ENCODE data around the gene SFXN3. TPM values are rescaled to one million over a fixed set of nuclear protein-coding genes. Genes with fewer than 3 reads are reported as not detected.
A peak's percentile ranks its signal among the peaks of the same experiment; 100 is the strongest.

SFXN3 gene
- total and polyA plus RNA-seq, 5 donors from 2014 or later = 17.7 to 70.4 (median 20.4) TPM

DNA sequence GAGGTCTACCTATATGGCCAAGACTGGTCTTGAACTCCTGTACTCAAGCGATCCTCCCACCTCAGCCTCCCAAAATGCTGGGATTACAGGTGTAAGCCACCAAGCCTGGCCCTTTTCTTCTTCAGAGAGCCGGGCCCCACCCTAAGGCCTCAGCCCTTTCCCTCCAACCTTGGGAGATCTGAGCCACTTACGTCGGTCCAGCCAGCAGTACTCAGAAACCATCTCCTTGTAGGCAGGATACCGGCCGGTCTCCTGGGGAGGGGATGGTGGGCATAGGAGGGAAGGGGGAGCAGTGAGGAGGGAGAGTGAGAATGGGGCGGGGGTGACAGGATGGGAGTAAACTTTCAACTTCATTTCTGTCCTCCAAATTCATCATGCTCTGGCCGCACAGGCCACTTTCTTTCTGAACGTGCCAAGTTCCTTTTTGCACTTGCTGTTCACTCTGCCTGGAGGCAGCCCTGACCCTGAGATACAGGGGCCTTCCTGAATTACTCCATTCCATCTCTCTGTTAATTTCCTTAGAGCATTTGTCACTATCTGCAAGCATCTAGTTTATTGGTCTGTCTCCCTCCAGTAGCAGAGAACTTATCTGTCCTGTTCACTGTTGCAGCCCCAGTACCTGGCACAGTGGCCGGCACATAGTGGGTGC is 10.5 kb upstream of the SFXN3 start:
- H3K27me3 Mint-ChIP-seq = peaks cover 42% of the 10 kb centered on the region

DNA sequence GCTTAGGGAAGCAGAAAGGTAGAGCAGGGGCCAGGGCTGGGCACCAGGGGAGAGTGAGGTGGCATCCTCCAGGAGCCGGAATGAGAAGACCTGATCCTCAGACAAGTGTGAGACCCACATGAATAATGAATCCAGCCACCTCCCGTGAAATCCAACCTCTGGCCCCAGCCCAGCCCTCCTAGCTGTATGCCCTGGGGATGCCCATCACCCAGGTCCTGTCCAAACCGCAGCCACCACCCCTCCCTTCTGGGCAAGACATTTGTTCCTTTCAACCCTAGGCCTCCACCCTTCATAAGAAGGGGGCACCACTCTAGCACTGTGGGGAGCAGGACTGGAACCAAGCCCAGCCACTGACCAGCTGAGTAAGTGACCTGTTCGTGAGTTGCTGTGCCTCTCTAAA is 9.8 kb upstream of the SFXN3 start:
- no peak overlapping the region for H3K4me3 ChIP-seq (ENCODE audit: low read depth, low read length)
- Mint-ChIP-seq H3K27ac (no peak overlapping the region), H3K4me1 (peaks cover 0 to 5% (median 0%) of the 10 kb centered on the region in 4 donors), H3K27me3 (peaks cover 37% of the 10 kb centered on the region), H3K9me3 (peaks cover 0 to 1% (median 0%) of the 10 kb centered on the region in 7 donors), H3K36me3 (no peaks in the 10 kb centered on the region), H3K4me3 (no peak overlapping the region)
- no peaks in the 10 kb centered on the region for H3K36me3 ChIP-seq (ENCODE audit: control insufficient read depth, insufficient read depth, low read length)
- no peak overlapping the region for H3K27ac ChIP-seq (ENCODE audit: insufficient read depth, low read length, poor library complexity, severe bottlenecking)
- peaks cover 13% of the 10 kb centered on the region for H3K27me3 ChIP-seq (ENCODE audit: control insufficient read depth, insufficient read depth, low read length)
- no peak for ATAC-seq (ENCODE audit: low read depth in 2 of 2)
- DNase-seq = no peak
- H3K9me3 ChIP-seq (ENCODE audit: control insufficient read depth in 2 of 2, low read length in 2 of 2) = no peaks in the 10 kb centered on the region
- H3K4me1 ChIP-seq (ENCODE audit: control insufficient read depth, insufficient read depth, low read length, poor library complexity, severe bottlenecking) = no peaks in the 10 kb centered on the region

More for the DNA sequence above, 10.5 kb upstream of the SFXN3 start:
- DNase-seq (no peak), ATAC-seq (ENCODE audit: low read depth in 2 of 2) (no peak)
- H3K36me3 Mint-ChIP-seq = no peaks in the 10 kb centered on the region
- Histone ChIP-seq H3K9me3 (ENCODE audit: control insufficient read depth in 2 of 2, low read length in 2 of 2) (no peaks in the 10 kb centered on the region), H3K4me3 (ENCODE audit: low read depth, low read length) (no peak overlapping the region), H3K27me3 (ENCODE audit: control insufficient read depth, insufficient read depth, low read length) (peaks cover 13% of the 10 kb centered on the region), H3K36me3 (ENCODE audit: control insufficient read depth, insufficient read depth, low read length) (no peaks in the 10 kb centered on the region), H3K27ac (ENCODE audit: insufficient read depth, low read length, poor library complexity, severe bottlenecking) (no peak overlapping the region), H3K4me1 (ENCODE audit: control insufficient read depth, insufficient read depth, low read length, poor library complexity, severe bottlenecking) (no peaks in the 10 kb centered on the region)
- H3K27ac Mint-ChIP-seq = no peak overlapping the region
- H3K4me3 Mint-ChIP-seq = no peak overlapping the region
- peaks cover 0 to 1% (median 0%) of the 10 kb centered on the region in 7 donors for H3K9me3 Mint-ChIP-seq
- peaks cover 0 to 5% (median 0%) of the 10 kb centered on the region in 4 donors for H3K4me1 Mint-ChIP-seq

DNA sequence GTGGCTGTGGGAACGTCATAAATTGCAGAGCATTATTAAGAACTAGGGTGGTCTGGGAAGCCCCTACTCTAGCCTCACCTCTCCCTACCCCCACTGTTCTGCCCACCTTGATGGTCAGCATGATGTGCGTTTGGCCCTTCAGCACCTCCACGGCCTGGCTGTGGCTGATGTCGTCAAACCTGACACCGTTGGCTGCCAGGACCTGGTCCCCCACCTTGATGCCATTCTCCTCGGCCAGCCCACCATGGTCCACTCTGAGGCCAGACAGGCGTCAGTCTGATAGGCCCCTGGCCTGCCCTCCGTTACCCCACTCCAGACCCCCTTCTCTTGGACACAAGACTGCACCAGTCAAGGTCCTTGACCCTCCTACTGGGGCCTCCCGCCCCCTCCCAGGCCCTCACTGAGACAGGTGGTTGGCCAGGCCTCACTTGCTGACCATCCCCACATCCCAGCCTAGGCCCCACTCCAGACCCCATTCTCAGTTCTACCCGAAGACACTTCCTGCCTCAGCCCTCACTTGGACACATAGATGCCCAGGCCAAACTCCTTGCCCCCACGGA is 9.3 kb upstream of the SFXN3 start:
- Histone ChIP-seq H3K4me3 (ENCODE audit: low read depth, low read length) (no peak overlapping the region), H3K36me3 (ENCODE audit: control insufficient read depth, insufficient read depth, low read length) (no peaks in the 10 kb centered on the region), H3K27ac (ENCODE audit: insufficient read depth, low read length, poor library complexity, severe bottlenecking) (no peak overlapping the region), H3K4me1 (ENCODE audit: control insufficient read depth, insufficient read depth, low read length, poor library complexity, severe bottlenecking) (no peaks in the 10 kb centered on the region), H3K27me3 (ENCODE audit: control insufficient read depth, insufficient read depth, low read length) (peaks cover 8% of the 10 kb centered on the region), H3K9me3 (ENCODE audit: control insufficient read depth in 2 of 2, low read length in 2 of 2) (no peaks in the 10 kb centered on the region)
- H3K27me3 Mint-ChIP-seq = peaks cover 32% of the 10 kb centered on the region
- no peak overlapping the region for H3K27ac Mint-ChIP-seq
- H3K4me1 Mint-ChIP-seq = peaks cover 0 to 5% (median 0%) of the 10 kb centered on the region in 4 donors
- ATAC-seq (ENCODE audit: low read depth in 2 of 2) (no peak), DNase-seq (no peak)
- H3K9me3 Mint-ChIP-seq = peaks cover 0 to 1% (median 0%) of the 10 kb centered on the region in 7 donors
- H3K4me3 Mint-ChIP-seq = no peak overlapping the region
- no peaks in the 10 kb centered on the region for H3K36me3 Mint-ChIP-seq

DNA sequence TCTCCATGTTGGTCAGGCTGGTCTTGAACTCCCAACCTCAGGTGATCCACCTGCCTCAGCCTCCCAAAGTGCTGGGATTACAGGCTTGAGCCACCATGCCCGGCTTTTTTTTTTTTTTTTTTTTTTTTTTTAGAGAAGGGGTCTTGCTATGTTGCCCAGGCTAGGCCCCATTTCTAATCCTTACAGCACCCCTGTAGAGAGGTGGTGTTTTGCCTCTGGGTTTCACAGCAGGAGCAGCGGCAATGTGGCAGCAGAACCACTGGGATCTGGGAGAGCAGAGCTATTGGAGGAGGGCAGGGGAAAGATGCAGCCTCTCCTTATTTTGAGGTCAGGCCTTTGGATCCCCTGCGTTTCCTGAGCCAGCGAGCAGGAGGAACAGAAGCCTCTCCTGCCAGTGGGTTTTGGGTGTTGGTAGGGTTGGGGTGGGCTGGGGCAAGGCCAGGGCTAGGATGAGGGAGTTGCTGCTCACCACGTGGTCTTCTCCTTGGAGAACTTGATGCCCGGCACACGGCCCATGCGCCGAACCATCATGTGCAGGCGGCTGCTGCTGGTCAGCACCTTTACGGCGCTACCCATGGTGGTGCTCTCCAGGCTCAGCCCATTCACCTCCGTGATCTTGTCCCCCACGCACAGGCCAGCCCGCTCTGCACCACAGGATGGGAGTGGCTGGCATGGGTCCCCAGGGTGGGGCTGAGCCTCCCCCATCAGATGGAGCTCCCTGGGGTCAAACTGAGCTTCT is 7.9 kb upstream of the SFXN3 start:
- Mint-ChIP-seq H3K4me1 (peaks cover 0 to 8% (median 2%) of the 10 kb centered on the region in 4 donors), H3K36me3 (no peaks in the 10 kb centered on the region), H3K27ac (no peak overlapping the region), H3K4me3 (no peak overlapping the region), H3K9me3 (peaks cover 0 to 1% (median 0%) of the 10 kb centered on the region in 7 donors), H3K27me3 (peaks cover 30% of the 10 kb centered on the region)
- no peaks in the 10 kb centered on the region for H3K9me3 ChIP-seq (ENCODE audit: control insufficient read depth in 2 of 2, low read length in 2 of 2)
- no peak overlapping the region for H3K4me3 ChIP-seq (ENCODE audit: low read depth, low read length)
- no peak overlapping the region for H3K27ac ChIP-seq (ENCODE audit: insufficient read depth, low read length, poor library complexity, severe bottlenecking)
- H3K27me3 ChIP-seq (ENCODE audit: control insufficient read depth, insufficient read depth, low read length) = peaks cover 2% of the 10 kb centered on the region
- no peak for DNase-seq
- ATAC-seq (ENCODE audit: low read depth in 2 of 2) = no peak
- H3K4me1 ChIP-seq (ENCODE audit: control insufficient read depth, insufficient read depth, low read length, poor library complexity, severe bottlenecking) = no peaks in the 10 kb centered on the region
- no peaks in the 10 kb centered on the region for H3K36me3 ChIP-seq (ENCODE audit: control insufficient read depth, insufficient read depth, low read length)

DNA sequence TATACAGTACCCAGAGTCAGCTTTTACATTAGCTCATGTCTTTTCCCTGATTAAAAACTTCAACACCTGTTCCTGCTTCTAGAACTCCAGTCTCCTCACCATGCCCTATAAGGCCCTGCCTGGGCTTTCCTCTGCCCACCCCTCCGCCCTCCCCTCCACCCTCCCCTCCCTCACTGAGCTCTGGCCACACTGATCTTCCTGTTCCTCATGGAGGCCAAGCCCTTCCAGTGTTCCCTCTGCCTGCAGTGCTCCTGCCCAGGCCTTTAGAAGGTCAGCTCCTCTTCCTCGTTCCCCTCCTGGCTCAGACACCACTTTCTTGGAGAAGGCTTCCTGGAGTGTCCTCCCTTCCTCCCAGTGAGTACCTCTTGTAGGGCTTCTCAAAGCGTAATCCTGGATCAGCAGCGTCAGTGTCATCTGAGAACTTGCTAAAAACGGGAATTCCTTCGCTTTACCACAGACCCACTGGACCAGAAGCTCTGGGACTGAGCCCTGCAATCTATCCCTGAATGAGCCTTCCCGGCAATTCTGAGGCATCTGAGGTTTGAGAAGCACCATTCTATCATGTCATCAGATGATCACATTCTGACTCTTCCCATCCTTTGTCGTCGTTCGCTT is 3.8 kb upstream of the SFXN3 start:
- H3K9me3 ChIP-seq (ENCODE audit: control insufficient read depth in 2 of 2, low read length in 2 of 2) = no peaks in the 10 kb centered on the region
- H3K27me3 ChIP-seq (ENCODE audit: control insufficient read depth, insufficient read depth, low read length) = no peaks in the 10 kb centered on the region
- ATAC-seq (ENCODE audit: low read depth in 2 of 2) (no peak), DNase-seq (no peak)
- Mint-ChIP-seq H3K4me3 (peak overlapping the region in 1 of 4 donors; percentile 3), H3K36me3 (no peaks in the 10 kb centered on the region), H3K27ac (no peak overlapping the region), H3K9me3 (no peaks in the 10 kb centered on the region), H3K27me3 (peaks cover 24% of the 10 kb centered on the region), H3K4me1 (peaks cover 0 to 14% (median 5%) of the 10 kb centered on the region in 4 donors)
- H3K36me3 ChIP-seq (ENCODE audit: control insufficient read depth, insufficient read depth, low read length) = no peaks in the 10 kb centered on the region
- H3K27ac ChIP-seq (ENCODE audit: insufficient read depth, low read length, poor library complexity, severe bottlenecking) = no peak overlapping the region
- H3K4me1 ChIP-seq (ENCODE audit: control insufficient read depth, insufficient read depth, low read length, poor library complexity, severe bottlenecking) = peaks cover 18% of the 10 kb centered on the region
- no peak overlapping the region for H3K4me3 ChIP-seq (ENCODE audit: low read depth, low read length)

DNA sequence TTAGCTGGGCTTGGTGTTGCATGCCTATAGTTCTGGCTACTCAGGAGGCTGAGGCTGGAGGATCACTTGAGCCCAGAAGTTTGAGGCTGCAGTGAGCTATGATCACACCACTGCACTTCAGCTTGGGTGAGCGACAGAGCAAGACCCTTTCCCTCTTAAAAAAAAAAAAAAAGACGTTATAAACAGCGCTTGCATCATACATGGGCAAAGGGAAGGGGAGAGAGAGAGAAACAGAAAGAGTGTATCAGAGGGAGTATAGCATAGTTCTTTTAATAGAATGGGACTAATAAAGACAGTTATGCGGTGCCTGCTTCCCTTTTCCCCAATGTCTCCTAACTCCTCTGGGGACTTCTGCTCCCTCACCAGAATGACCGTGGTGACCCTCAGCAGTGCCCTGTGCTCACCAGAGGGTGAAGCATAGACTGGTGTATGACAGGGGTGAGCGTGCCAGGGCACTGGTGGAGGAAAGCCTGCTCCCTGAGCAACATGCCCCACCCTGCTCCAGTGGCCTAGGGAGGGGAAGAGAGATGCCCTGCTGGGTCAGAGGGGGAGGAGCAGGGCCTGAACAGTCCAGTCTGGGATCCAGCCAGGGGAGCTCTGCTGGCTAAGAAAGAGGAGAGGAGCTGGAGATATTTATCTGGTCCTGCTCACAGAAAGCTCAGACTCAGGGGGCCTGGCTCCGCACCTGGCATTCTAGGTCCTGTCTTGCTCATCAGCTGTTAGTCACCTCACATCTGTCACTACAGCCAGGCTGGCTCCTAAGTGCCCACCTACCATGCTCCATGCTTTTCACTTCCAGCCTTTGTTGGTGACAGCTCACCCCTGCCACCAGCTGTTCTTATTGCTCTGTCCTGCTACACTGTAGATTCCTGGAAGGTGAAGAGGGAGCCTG is 2.3 kb upstream of the SFXN3 start:
- no peak overlapping the region for H3K27ac Mint-ChIP-seq
- Histone ChIP-seq H3K36me3 (ENCODE audit: control insufficient read depth, insufficient read depth, low read length) (no peaks in the 10 kb centered on the region), H3K9me3 (ENCODE audit: control insufficient read depth in 2 of 2, low read length in 2 of 2) (no peaks in the 10 kb centered on the region), H3K4me1 (ENCODE audit: control insufficient read depth, insufficient read depth, low read length, poor library complexity, severe bottlenecking) (peaks cover 32% of the 10 kb centered on the region), H3K27ac (ENCODE audit: insufficient read depth, low read length, poor library complexity, severe bottlenecking) (no peak overlapping the region), H3K27me3 (ENCODE audit: control insufficient read depth, insufficient read depth, low read length) (no peaks in the 10 kb centered on the region), H3K4me3 (ENCODE audit: low read depth, low read length) (no peak overlapping the region)
- H3K9me3 Mint-ChIP-seq = no peaks in the 10 kb centered on the region
- H3K4me3 Mint-ChIP-seq = peak overlapping the region in 2 of 4 donors; percentile 38 to 79
- no peak for DNase-seq
- H3K27me3 Mint-ChIP-seq = peaks cover 20% of the 10 kb centered on the region
- peaks cover 4 to 26% (median 18%) of the 10 kb centered on the region in 4 donors for H3K4me1 Mint-ChIP-seq
- ATAC-seq (ENCODE audit: low read depth in 2 of 2) = no peak
- peaks cover 4% of the 10 kb centered on the region for H3K36me3 Mint-ChIP-seq

Data from CD4-positive, CD25-positive, alpha-beta regulatory T cell (primary cell).